ENCODE results near the gene KIF13A. TPM values are rescaled to one million over a fixed set of nuclear protein-coding genes. Genes with fewer than 3 reads are reported as not detected.

The KIF13A gene
- total and polyA plus RNA-seq, 3 donors from 2014 or later: 20.8 to 28.7 (median 27.7) TPM

- TF ChIP-seq POLR2A (IDR thresholded peaks at IDR 0.05) (no peak), CTCF (IDR thresholded peaks at IDR 0.05) (no peak)
- intact Hi-C loops (cut with DNase I; ENCODE audit: low total_unique reads): loop anchor here (10.0 kb wide), 1 partner anchor 321 kb away; the partner anchor contains the start of gene NHLRC1
These were observed 184.0 kb downstream of the KIF13A start for GRCh38 chr6:17803409-17803808.

GRCh38 chr6:17798477-17799154, 188.8 kb downstream of the KIF13A start:
- no peaks in the 10 kb centered on the region for H3K4me1 ChIP-seq
- H3K4me3 ChIP-seq: no peak overlapping the region
- WGBS, 2 donors: 91 to 97% methylated on average over 2 of the region's 2 CpGs
- no peaks in the 10 kb centered on the region for H3K36me3 ChIP-seq (ENCODE audit: low read depth, missing control alignments)
- TF ChIP-seq POLR2A (IDR thresholded peaks at IDR 0.05): no peak
- no peak for TF ChIP-seq CTCF (IDR thresholded peaks at IDR 0.05)
- no peaks in the 10 kb centered on the region for H3K27me3 ChIP-seq
- no peak overlapping the region for H3K27ac ChIP-seq
- no peaks in the 10 kb centered on the region for H3K9me3 ChIP-seq
- intact Hi-C loops (cut with DNase I; ENCODE audit: low total_unique reads): no loop called here
- no peak for DNase-seq

More at GRCh38 chr6:17803409-17803808, 184.0 kb downstream of the KIF13A start:
- Histone ChIP-seq H3K4me3 (no peak overlapping the region), H3K36me3 (ENCODE audit: low read depth, missing control alignments) (no peaks in the 10 kb centered on the region), H3K4me1 (no peaks in the 10 kb centered on the region), H3K9me3 (no peaks in the 10 kb centered on the region), H3K27ac (no peak overlapping the region), H3K27me3 (no peaks in the 10 kb centered on the region)
- 90% methylated on average over 5 of the region's 5 CpGs for WGBS, 2 donors
- no peak for DNase-seq

GRCh38 chr6:17790489-17790888, 196.9 kb downstream of the KIF13A start:
- intact Hi-C loops (cut with DNase I; ENCODE audit: low total_unique reads): no loop called here
- no peaks in the 10 kb centered on the region for H3K36me3 ChIP-seq (ENCODE audit: low read depth, missing control alignments)
- TF ChIP-seq CTCF (IDR thresholded peaks at IDR 0.05) (no peak), POLR2A (IDR thresholded peaks at IDR 0.05) (no peak)

GRCh38 chr6:17785094-17785787, 202.2 kb downstream of the KIF13A start:
- no peak overlapping the region for H3K27ac ChIP-seq
- no peaks in the 10 kb centered on the region for H3K4me1 ChIP-seq
- no peak overlapping the region for H3K4me3 ChIP-seq
- H3K9me3 ChIP-seq: no peaks in the 10 kb centered on the region
- WGBS, 2 donors: 87 to 97% methylated on average over 7 of the region's 7 CpGs
- no peak for DNase-seq
- TF ChIP-seq CTCF (IDR thresholded peaks at IDR 0.05) (no peak), POLR2A (IDR thresholded peaks at IDR 0.05) (no peak)
- H3K27me3 ChIP-seq: no peaks in the 10 kb centered on the region
- intact Hi-C loops (cut with DNase I; ENCODE audit: low total_unique reads): no loop called here
- no peaks in the 10 kb centered on the region for H3K36me3 ChIP-seq (ENCODE audit: low read depth, missing control alignments)

More at GRCh38 chr6:17790489-17790888, 196.9 kb downstream of the KIF13A start:
- Histone ChIP-seq H3K4me1 (no peaks in the 10 kb centered on the region), H3K9me3 (no peaks in the 10 kb centered on the region), H3K27ac (no peak overlapping the region), H3K4me3 (no peak overlapping the region), H3K27me3 (no peaks in the 10 kb centered on the region)
- DNase-seq: no peak
